GM18868 (cell line): ENCODE results near the gene ALOX5AP.

Experiments
- ATAC-seq: cut with Tn5 transposase; IDR thresholded peaks from one replicate; pipeline ENCODE4 v1.9.1; 2021; ENCODE audit warnings: mild to moderate bottlenecking, moderate library complexity; ENCODE audit not compliant: unreplicated experiment

ALOX5AP gene

DNA sequence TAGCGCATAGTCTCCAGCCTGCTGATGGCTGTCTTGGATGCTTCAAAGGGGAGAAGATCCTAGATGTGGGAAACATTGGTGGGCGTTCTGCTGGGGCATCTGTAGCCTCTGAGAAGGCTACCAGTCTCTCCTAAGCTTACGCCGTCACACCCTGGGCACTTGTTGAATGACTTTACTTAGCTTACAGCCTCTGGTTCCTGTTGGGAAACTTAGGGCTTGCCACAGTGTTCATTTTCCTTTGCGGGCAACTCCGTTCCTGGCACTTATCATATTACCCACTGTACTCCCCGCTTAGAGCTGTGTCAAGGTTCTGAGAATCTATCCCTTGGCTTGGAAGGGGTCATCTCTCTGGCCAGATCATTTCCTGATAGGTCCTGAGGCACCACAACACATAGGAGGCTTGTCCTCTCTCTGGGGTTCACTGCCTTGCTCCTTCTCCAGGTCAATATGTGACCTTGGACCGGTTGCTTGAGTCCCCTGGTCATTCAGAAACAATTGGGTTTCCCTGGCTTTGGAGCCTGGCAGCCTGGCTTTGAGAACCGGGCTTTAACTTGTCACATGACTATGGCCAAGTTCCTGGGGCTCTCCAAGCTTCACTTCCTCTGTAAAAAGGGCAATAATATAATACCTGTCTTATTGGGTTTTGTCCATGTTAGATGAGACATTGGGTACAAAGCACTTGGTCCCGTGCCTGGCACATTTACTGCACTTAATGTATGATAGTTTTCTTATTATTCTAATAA lies 20.5 kb upstream of the ALOX5AP start:
- no peak for ATAC-seq

DNA sequence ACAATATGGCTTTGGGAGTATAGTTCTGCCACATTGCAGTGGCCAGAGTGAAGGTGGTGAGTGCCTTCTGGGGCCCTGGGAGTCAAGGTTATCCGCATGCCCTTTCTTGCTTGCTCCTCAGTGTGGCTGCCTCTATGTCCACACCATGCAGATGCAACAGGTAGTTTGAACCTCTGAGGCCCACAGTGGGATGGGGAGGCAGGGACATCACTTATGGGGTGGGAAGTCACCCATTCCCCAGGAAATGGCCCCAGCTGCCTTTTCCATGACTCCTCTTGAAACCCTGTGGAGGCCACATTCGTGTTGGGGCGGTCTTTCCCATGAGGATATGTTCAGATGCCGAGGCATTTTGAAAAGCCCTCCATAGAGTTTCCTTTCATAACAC lies 20.0 kb upstream of the ALOX5AP start:
- no peak for ATAC-seq

- ATAC-seq, result no peak
These were observed 19.5 kb upstream of the ALOX5AP start for GRCh38 chr13:30715837-30716236.

DNA sequence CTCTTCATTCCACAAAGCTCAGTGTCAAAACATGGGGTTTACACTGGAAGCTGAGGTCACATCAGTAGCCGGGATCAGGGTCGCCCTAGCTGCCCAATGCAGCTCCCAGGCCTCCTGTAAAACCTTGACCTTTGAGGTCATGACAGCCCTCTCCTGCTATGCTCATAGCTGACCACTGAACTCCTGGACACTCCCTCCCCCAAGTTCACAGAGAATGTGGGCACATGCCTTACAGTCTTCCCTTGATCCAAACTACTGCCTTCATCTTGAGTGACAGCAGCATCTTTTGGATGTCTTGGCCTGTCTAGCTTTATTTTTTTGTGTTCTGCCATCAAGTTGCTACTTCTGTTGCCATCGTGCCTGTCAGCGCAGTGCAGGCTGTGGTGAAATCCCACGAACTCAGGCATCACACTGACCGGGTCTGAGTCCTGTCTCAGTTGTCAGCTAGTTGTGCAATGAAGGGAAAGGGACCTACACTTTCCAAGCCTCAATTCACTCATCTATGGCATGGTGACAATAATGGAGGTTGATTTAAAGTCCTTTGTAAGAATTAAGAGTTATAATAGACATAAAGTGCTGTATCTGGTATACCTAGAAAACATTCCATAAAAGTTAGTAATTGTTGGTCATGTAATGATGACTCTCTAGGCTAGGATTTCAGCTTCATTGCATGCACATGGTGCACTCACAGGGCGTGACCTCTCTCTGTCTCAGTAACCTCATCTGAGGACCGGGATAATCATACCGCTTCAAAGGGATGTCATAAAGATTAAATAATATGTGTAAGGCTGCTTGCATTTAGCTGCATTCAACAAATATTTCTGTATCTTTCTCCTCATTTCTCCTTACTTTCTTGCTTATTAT lies 16.4 kb upstream of the ALOX5AP start:
- no peak for ATAC-seq

DNA sequence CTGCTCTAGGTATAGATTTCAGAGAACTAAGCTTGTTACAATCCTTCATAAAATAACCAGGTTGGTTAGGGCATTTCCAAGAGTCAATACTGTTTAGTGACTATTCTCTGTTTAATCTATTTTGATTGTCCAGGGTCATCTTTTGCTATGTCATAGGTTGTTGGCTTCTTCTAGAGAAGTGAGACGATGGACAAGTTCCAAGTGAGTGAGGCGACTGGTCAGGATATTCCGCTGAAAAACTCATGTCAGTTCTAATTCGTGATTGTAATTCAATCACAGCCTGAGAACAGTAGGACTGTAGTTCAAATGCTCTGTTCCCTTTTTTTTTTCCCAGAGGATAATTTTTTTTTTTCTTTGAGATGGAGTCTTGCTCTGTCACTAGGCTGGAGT lies 15.8 kb upstream of the ALOX5AP start:
- no peak for ATAC-seq

DNA sequence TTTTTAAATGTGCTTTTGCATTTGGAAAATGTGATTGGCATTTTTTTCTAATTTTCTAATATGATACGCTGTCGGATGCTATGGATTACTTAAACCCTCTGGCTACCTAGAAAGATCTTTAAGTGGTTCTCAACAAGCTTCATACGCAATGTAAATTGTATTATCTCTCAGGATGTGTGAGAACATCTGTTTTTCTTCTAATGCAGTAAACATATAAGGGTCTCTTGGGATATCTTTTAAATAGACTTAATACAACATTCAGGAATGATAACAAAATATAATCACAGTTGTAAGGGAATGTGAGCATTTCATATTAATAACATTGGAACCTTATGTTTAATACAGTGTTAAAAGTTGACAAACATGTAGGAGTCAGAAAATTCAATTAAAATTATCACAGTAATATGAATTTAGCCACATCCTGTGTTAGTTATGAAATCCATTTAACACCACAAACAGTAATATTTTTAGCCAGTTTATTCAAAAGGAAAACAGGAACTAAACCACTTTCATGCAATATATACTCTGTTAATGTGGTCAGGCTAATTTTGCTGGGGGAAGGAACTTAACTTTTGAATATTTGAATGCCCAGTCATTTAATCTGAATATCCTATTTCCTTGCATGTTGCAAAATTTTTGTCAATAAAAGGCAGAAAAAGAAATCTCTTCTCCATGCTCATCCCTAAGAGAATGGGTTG lies 15.0 kb upstream of the ALOX5AP start:
- ATAC-seq, result peak; percentile 77

GRCh38 chr13:30721936-30722335 lies 13.4 kb upstream of the ALOX5AP start:
- ATAC-seq, result no peak

DNA sequence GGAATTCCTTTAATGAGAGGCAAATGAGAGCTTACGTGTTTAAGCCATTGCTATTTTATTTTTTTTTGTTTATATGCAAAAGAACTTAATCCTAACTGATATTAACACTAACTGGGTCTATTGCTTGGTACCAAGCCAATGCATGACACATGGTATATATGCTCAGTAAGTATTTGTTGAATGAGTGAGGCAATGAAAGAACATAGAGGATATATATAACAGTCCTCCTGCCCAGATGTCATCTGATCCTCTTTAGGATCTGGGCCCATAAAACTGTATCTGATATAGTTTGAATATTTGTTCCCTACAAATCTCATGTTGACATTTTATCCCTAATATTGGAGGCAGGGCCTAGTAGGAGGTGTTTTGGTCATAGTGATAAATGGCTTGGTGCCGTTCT lies 13.0 kb upstream of the ALOX5AP start:
- no peak for ATAC-seq

GRCh38 chr13:30724778-30725177 lies 10.6 kb upstream of the ALOX5AP start:
- no peak for ATAC-seq

DNA sequence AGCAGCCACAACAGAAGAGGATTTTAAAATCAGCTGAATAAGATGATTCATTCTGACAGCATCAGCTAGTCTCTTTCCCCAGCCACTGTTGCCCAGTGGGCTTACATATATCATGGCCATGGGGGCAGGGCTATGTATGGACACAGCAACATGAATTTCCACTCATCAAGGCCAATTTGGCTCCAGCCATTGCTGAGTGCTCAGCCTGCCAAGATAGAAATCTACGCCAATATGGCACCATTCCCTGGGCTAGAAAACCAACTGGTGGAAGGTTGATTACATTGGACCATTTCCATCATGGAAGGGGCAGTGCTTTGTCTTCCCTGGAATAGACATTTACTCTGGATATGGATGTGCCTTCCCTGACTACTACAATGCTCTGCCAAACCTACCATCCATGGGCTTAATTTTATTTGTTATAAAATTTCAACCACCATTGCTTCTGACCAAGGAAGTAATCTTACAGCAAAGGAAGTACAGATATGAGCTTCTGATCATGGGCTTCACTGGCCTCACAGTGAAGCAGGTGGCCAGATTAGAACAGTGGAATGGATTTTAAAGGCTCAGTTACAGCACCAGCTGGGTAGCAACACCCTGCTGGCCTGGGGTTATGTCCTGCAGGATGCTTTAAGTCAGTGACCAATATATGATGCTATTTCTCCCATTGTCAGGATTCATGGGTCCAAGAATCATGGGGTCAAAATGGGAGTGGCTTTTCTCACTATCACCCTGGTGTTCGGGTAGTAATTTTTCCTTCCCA lies 9.8 kb upstream of the ALOX5AP start:
- no peak for ATAC-seq

DNA sequence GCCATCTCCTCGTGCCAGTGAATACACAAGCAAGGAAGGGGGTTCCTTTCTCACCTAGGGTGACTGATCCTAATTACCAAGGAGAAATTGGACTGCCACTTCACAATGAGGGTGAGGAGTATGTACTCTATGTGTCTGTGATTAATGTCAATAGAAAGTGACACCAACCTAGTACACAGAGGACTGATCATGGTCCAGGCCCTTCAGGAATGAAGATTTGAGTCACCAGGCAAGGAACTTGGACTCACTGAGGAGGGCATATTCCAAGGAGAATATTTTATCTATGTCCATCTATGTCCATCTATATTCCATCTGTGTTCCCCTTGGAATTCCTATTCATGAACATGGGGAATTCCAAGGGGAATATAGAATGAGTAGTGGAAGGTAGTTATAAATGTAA lies 9.2 kb upstream of the ALOX5AP start:
- no peak for ATAC-seq

DNA sequence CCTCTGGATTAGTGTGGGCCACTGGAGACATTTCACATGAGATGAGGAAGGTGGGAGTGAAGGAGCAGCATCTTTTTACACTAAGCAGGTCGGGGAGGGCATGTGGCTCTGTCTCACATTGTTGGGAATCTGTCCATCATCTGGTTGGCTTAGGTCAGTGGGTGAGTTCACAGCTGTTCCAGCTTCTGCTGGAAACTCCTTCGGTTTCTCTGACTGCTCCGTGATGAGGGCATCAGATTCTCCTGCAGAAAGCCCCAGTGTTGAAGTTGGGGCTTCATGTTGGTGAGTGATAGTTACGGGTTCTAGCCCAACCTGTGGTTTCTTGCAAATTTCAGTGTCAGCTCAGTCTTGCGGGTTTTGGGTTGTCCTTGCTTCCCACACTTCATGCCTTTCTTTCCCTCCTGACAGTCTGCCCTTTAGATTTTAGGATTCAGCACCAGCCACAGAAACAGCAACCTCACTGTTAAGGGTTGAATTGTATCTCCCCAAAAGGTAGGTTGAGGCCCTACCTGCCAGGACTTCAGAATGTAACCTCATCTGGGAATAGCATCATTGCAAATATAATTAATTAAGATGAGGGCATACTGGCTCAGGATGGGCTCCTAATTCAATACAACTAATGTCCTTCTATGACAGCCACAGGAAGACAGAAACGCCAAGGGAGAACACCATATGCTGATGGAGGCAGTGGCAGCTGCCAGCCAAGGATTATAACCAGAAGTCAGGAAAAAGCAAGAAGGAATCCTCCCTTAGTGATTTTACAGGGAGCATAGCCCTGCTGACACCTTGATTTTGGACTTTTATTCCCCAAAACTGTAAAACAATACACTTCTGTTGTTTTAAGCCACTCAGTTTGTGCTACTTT lies 7.6 kb upstream of the ALOX5AP start:
- ATAC-seq, result no peak

DNA sequence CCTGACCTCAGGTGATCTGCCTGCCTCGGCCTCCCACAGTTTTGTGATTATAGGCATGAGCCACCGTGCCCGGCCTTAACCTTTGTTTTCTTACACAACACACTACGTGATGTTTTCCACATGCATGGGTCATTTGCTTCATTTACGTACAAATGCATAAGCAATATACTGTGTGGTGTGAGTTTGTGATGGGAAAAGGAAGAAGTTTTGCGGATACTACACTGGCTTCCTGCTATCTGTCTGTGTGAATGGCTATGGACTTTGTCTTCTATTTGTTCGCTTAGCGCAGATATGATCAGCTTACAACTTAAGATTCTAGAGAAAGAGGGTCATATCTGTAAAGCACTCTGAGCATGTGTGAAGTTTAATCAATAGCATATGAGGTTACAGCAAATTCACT lies 5.5 kb upstream of the ALOX5AP start:
- ATAC-seq, result no peak

DNA sequence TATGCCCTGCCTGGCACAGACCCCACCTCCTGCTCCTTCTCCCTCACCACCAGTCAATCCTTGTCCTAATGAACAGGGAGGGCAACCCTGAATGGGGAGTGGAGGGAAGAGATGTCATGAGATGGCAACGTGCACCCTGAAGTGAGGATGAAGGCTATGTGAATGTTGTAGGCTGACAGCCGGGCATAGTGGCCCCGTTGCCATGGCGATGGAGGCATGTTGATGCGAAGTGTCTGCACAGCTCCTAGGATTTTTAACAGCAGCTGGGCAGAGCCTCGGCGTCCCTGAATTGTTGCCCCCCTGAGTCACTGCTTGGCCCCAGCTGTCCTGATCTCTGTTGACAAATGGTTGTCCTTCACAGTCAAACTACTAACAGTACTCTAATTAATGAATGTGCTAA lies 4.8 kb upstream of the ALOX5AP start:
- no peak for ATAC-seq

- no peak for ATAC-seq
These were observed 3.8 kb upstream of the ALOX5AP start for GRCh38 chr13:30731361-30732045.

DNA sequence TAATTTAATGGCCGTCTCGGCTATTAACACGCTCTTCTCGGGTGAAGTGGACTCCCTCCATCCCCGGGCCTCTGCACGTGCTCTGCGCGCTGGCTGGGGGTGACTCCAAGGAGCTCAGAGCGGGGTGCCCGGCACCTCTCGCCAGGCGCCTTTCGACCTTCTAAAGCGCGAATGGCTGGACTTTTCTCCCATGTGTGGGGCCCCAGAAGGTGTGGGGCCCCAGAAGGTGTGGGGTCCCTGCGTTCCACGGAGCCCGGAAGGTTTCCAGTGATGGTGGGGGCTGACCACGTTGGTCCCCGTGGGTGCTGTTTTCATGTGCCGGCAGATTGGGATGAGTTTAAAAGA lies 3.3 kb upstream of the ALOX5AP start:
- ATAC-seq, result no peak

DNA sequence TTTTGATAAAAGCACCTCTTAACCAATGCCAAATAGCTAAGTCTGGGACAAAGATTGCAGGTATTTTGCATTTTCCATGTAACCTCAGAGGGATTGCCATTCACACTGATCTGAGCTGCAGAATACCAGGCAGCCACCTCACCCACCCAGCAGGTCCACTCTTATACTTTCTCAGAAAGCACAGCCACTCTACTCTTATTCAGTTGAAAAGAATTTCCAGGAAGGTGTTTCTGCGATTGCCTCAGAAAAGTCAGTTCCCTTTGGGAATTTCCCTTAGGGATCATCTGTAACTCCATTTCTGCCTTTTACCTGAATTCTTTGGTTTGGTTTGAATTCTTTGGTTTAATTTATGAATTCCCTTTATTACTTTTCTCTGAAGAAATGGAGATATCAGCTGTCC lies 904 bp upstream of the ALOX5AP start:
- no peak for ATAC-seq

DNA sequence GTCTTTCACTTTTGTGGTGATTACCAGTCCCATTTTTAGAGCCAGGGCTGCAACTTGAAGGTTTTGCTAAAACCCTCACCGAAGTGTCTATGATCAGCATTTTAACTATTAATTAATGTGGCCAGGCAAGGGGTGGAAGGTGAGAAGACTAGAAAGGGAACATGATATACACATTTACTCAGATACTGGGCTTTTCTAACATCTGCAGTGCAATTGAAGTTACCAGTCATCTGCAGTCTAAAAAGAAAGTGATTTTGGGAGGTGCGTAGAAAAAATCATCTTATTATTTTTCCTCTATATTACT lies 481 bp downstream of the ALOX5AP start:
- no peak for ATAC-seq

- ATAC-seq, result no peak
These were observed 1.3 kb downstream of the ALOX5AP start for GRCh38 chr13:30736461-30737320.
